Activated T-helper 1 cell treated with anti-CD3 and anti-CD28 coated beads, Interleukin-12 subunit alpha, Interleukin-12 subunit beta, Interleukin-2, Interleukin-4 antibody, amounts not matched to agents 30 ng/mL and 10 ng/mL and 1 ng/mL, durations not matched to agents 14 hours and 24 hours and 36 hours (primary cell): ENCODE results near the gene SPECC1L. TPM values are rescaled to one million over a fixed set of nuclear protein-coding genes. Genes with fewer than 3 reads are reported as not detected.

Experiments
- DNase-seq: peaks from one replicate; pipeline ENCODE4 v3.0.0; 2021; ENCODE audit warnings: low spot score
- H3K27ac Mint-ChIP-seq: one replicate; pipeline ENCODE4 v1.8.0; 2021; ENCODE audit warnings: mild to moderate bottlenecking, mixed read lengths
- H3K27me3 Mint-ChIP-seq: one replicate; pipeline ENCODE4 v1.8.0; 2022; ENCODE audit warnings: mild to moderate bottlenecking, moderate library complexity, mixed read lengths; ENCODE audit not compliant: insufficient read depth
- H3K36me3 Mint-ChIP-seq: one replicate; pipeline ENCODE4 v1.8.0; 2021; ENCODE audit warnings: low read depth, mixed read lengths
- H3K4me1 Mint-ChIP-seq: one replicate; pipeline ENCODE4 v1.8.0; 2021; ENCODE audit warnings: low read depth, mixed read lengths
- H3K4me3 Mint-ChIP-seq: one replicate; pipeline ENCODE4 v1.8.0; 2021; ENCODE audit warnings: mild to moderate bottlenecking, moderate library complexity, mixed read lengths
- H3K9me3 Mint-ChIP-seq: one replicate; pipeline ENCODE4 v1.8.0; 2021; ENCODE audit warnings: mixed read lengths
- intact Hi-C: fragments of 100-400 bp; cut with micrococcal nuclease; formaldehyde crosslinking; loops from one replicate; pipeline ENCODE4 v1.15.1; 2024
- total RNA-seq: library from RNA; stranded (reverse); gene quantifications from 2 replicates; pipeline ENCODE4 v1.2.3, GENCODE V29; 2022

SPECC1L gene
- total RNA-seq, 1 donor from 2014 or later = 40.3 TPM

DNA sequence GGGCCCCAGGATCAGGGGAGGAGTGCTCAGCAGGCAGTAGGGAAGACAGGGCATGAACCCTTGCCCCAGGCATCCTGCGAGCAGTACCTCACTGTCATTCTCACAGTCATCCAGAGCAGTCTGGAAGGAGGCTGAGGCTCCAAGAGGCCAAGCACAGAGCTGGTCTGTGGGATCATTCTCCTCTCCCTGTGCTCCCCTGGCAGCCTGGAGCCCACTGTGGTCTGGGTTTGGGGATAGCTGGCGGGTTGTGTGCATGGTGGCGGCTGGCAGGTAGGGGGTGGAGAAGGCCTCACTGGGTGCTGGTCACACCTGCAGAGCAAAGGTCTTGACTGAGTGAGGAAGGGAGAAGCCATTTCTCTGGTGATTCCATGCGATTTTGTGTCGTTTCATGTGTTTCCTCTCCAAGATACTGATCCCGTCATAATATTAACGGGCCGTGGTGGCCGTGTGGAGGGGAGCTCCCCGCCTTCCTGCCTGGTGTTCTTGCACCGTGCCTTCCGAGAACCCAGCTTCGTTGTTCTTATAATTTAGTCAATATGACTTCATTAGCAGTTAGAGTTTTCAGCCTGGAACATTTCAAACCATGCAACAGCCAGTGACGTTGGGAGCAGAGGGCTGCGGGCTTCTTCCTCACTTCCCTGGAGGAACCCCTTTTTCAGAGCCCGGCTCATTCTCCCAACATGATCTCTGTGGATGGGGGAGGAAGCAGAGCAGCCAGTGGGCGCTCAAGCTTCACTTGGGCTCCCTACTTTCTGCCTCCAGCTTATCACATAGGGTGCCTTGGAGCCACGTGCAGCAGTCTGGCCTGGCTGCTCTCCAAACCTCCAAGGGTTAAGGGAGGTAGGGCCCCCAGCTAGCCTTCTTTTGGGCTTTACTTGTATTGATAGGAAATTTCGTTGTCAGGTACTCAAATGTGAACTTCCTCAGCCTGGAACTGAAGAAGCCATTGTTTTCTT, 136.0 kb downstream of the SPECC1L start:
- DNase-seq = no peak
- H3K27ac Mint-ChIP-seq = peak overlapping the region; percentile 47
- H3K36me3 Mint-ChIP-seq = peaks cover 10% of the 10 kb centered on the region
- peaks cover 45% of the 10 kb centered on the region for H3K4me1 Mint-ChIP-seq
- no peaks in the 10 kb centered on the region for H3K27me3 Mint-ChIP-seq
- no peak overlapping the region for H3K4me3 Mint-ChIP-seq
- intact Hi-C loops = no loop called here
- no peaks in the 10 kb centered on the region for H3K9me3 Mint-ChIP-seq

DNA sequence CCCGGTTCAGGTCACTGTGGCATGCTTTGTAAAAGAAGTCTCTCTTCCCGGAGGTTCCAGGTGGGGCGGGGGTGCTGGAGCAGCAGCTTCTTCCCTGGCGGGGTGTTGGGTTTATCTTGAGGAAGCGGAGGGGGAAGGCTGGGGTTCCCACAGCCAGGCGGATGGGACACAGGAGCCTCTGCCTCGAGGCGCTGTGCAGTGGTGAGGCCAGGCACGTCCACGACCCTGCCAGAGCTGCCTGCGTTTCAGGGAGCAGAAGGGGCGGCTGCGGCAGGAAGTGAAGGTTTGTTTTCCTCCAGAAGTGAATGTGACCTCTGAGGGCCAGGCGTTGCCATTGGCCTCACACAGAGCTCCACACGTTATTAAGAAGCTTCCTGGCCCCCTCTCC, 136.6 kb downstream of the SPECC1L start:
- intact Hi-C loops = no loop called here
- Mint-ChIP-seq H3K27ac (peak overlapping the region; percentile 47), H3K36me3 (peaks cover 8% of the 10 kb centered on the region), H3K4me3 (no peak overlapping the region), H3K4me1 (peaks cover 40% of the 10 kb centered on the region), H3K27me3 (no peaks in the 10 kb centered on the region), H3K9me3 (no peaks in the 10 kb centered on the region)
- no peak for DNase-seq

DNA sequence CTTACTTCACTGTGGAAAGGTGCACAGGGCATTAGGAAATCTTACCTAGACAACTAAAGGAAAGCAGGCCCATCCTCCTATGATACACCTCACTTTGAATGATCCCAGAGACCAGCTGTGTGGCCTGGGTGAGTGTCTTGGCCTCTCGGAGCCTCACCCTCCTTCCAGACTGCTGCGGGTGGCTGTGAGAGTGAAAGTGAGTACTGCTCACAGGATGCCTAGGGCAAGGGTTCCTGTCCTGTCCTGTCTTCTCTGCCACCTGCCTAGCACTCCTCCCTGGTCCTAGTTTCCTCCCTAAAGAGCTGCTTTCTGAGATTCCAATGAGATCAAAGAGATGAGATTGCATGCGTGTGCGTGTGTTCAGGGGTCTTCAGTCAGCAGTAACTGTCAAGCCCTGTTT, 137.3 kb downstream of the SPECC1L start:
- Mint-ChIP-seq H3K4me3 (no peak overlapping the region), H3K27me3 (no peaks in the 10 kb centered on the region), H3K4me1 (peaks cover 34% of the 10 kb centered on the region), H3K9me3 (no peaks in the 10 kb centered on the region), H3K36me3 (peaks cover 7% of the 10 kb centered on the region), H3K27ac (peak overlapping the region; percentile 15)
- intact Hi-C loops = no loop called here
- no peak for DNase-seq

DNA sequence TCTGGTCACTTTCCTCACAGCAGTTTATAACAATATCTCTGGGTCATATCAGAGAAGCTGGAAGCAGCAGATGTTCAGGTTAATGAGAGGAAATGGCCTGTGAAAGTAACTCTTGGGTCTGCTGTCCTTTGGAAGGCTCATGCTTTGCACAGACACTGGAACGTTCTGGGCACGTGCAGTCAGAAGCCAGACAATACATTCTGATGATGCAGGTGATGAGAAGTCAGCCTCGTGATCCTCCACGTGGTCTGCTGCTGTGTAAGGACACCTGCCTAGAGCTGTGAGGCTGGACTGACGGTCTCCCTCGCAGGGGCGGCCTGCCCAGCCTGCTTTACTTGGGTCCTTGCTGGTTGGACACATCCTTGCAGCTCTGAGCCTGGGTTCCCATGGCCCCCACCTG, 138.0 kb downstream of the SPECC1L start:
- Mint-ChIP-seq H3K9me3 (no peaks in the 10 kb centered on the region), H3K4me1 (peaks cover 29% of the 10 kb centered on the region), H3K36me3 (peaks cover 5% of the 10 kb centered on the region), H3K27ac (no peak overlapping the region), H3K4me3 (no peak overlapping the region), H3K27me3 (no peaks in the 10 kb centered on the region)
- DNase-seq = no peak
- intact Hi-C loops = no loop called here

DNA sequence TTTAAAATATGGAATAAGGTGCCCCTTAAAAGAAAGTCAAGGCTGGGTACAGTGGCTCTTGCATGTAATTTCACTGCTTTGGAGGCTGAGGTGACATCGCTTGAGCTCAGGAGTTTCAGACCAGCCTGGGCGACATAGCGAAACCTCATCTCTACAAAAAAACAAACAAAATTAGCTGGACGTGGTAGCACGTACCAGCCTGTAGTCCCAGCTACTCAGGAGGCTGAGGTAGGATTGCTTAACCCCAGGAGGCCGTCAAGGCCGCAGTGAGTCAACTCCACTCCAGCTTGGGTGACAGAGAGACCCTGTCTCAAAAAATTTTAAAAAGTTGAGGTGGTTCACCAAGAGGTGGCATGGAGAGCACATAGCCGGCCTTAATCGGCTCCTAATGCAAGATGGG, 139.1 kb downstream of the SPECC1L start:
- H3K4me1 Mint-ChIP-seq = peaks cover 27% of the 10 kb centered on the region
- H3K36me3 Mint-ChIP-seq = peaks cover 2% of the 10 kb centered on the region
- no peaks in the 10 kb centered on the region for H3K9me3 Mint-ChIP-seq
- no peak for DNase-seq
- no peak overlapping the region for H3K4me3 Mint-ChIP-seq
- no peak overlapping the region for H3K27ac Mint-ChIP-seq
- intact Hi-C loops = no loop called here
- H3K27me3 Mint-ChIP-seq = no peaks in the 10 kb centered on the region

DNA sequence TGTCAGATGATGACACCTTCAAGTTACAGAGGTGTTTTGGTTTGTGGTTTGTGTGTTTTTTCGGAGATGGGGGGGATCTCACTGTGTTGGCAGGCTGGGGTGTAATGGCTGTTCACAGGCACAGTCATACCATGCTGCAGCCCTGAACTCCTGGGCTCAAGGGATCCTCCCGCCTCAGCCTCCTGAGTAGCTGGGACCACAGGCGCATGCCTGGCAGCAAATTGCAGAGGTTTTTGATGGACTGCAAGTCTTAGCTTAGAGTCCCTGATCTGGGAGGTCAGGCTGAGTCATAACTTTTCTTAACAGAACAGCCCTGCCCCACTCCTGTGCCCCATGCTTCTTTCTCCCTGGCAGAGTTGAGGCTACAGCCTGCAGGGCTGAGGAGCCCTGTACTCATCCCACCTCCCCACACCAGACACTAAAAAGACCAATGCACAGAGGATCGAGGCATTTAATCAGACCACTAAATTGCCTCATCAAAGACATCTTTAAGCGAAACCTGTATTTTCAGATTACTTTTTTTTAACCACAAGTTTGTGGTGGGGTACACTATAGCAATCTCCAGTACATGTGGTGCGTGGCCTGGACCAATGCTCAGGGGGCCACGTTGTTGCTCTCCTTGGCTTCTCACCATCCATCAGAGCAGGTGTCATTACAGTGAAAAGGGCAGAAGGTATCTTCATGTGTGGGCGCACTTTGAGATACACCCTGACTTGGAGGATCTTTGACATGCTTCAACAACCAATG, 139.7 kb downstream of the SPECC1L start:
- no peak for DNase-seq
- Mint-ChIP-seq H3K4me3 (no peak overlapping the region), H3K9me3 (no peaks in the 10 kb centered on the region), H3K27me3 (no peaks in the 10 kb centered on the region), H3K4me1 (peaks cover 27% of the 10 kb centered on the region), H3K27ac (peak overlapping the region; percentile 77), H3K36me3 (peaks cover 2% of the 10 kb centered on the region)
- intact Hi-C loops = no loop called here

DNA sequence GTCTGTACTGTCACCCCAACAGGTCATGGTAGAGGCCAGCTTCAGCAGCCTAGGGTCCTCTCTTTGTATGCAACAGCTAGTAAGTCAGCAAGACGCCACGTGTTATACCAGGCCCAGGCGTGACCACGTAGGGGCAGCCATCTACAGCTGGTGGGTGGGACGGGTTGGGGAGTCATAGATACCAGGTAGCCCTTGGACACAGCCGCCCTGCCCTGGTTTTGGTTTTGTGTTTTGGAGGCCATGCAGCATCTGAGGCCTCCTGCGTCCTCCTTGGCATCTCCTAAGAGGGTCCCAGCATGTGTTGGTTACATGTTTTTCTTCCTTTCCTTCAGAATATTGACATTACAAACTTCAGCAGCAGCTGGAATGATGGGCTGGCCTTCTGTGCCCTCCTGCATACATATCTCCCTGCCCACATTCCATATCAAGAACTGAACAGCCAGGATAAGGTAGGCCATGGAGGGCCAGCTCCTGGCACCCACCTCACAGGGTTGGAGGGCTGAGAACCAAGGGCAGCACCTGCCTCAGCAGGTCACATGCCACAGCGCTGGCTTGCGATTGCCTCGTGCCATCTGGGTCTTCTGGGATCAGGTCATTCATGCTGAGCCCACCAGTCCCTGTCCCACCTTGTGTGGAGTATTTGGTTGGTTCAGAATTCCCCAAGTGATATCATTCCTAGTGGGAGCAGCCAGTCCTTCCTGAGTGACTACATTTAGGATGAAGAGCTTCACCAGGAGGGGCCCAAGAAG, 140.8 kb downstream of the SPECC1L start:
- H3K36me3 Mint-ChIP-seq = peaks cover 2% of the 10 kb centered on the region
- DNase-seq = no peak
- H3K27ac Mint-ChIP-seq = no peak overlapping the region
- H3K4me1 Mint-ChIP-seq = peaks cover 26% of the 10 kb centered on the region
- H3K9me3 Mint-ChIP-seq = no peaks in the 10 kb centered on the region
- intact Hi-C loops = no loop called here
- no peak overlapping the region for H3K4me3 Mint-ChIP-seq
- H3K27me3 Mint-ChIP-seq = no peaks in the 10 kb centered on the region

DNA sequence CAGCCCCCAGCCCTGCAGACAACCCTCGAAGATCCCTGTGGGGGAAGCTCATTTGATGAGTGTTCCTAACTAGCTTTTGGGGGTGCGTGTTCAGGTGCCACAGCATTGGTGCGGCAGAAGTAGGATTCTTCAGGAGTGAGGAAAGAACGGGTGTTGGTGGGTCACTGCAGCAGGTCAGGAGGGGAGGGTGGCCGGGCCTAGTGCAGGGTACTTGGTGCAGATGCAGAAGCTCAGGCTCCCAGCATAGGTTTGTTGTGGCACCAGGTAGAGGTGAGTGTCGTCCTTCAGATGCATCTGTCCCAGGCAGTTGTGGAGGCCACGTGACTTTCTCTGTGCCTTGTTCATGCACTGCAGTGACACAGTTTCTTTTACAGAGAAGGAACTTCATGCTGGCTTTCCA, 141.6 kb downstream of the SPECC1L start:
- no peak for DNase-seq
- Mint-ChIP-seq H3K27ac (no peak overlapping the region), H3K9me3 (no peaks in the 10 kb centered on the region), H3K4me3 (no peak overlapping the region), H3K27me3 (no peaks in the 10 kb centered on the region), H3K4me1 (peaks cover 17% of the 10 kb centered on the region), H3K36me3 (peaks cover 2% of the 10 kb centered on the region)
- intact Hi-C loops = no loop called here

DNA sequence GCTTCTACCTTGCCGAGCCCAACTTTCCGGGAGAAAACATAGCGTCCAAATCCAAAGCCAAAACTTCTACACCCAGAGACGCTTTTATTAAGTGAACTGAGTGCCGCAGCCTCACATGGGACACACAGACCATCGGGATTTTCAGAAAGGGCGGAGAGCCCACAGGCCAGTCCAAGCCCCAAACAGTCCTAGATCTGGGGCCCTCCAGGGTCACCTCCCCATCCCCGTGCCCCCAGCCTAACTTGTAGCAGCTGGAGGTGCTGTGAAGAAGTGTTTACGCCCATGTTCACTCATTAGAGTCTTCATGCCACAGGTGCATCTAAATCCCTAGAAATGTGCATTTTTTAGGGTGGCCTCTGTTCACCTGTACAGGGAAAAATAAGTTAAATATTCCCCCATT, 142.6 kb downstream of the SPECC1L start:
- Mint-ChIP-seq H3K27me3 (no peaks in the 10 kb centered on the region), H3K36me3 (peaks cover 2% of the 10 kb centered on the region), H3K4me1 (peaks cover 7% of the 10 kb centered on the region), H3K4me3 (no peak overlapping the region), H3K27ac (no peak overlapping the region), H3K9me3 (no peaks in the 10 kb centered on the region)
- no peak for DNase-seq
- intact Hi-C loops = no loop called here

DNA sequence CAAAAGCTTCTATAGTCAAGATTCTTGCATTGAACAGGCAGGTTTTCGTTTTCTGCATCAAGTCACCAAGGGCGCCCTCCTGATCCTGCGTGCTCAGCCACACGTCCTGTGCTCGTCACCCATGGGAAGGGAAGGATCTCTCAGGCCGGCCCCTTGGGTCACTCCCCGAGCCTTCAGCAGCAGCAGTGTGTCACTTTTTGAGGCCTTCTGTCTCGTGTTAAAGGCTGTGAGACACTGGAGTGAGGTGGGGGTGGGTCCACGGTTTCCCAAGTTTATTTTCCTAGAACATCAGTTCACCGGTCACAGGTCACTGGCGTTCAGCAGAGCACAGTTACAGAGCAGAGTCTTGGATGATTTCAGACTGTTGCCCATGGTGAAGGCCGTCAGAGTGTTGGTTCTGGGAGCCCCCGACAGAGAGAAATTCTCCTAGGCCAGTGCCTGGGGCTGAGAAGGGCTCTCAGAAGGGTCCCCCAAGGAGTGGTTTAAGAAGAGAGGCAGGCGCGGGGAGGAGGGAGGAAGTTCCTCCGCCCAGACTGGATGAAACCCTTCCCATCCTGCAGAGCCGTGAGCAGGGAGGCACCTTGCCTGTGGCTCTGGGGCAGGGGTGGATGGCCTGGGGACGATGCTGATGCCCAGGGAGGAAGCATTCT, 143.2 kb downstream of the SPECC1L start:
- no peaks in the 10 kb centered on the region for H3K27me3 Mint-ChIP-seq
- no peak for DNase-seq
- no peak overlapping the region for H3K27ac Mint-ChIP-seq
- peaks cover 2% of the 10 kb centered on the region for H3K36me3 Mint-ChIP-seq
- H3K4me1 Mint-ChIP-seq = peaks cover 7% of the 10 kb centered on the region
- H3K4me3 Mint-ChIP-seq = no peak overlapping the region
- intact Hi-C loops = no loop called here
- H3K9me3 Mint-ChIP-seq = no peaks in the 10 kb centered on the region

DNA sequence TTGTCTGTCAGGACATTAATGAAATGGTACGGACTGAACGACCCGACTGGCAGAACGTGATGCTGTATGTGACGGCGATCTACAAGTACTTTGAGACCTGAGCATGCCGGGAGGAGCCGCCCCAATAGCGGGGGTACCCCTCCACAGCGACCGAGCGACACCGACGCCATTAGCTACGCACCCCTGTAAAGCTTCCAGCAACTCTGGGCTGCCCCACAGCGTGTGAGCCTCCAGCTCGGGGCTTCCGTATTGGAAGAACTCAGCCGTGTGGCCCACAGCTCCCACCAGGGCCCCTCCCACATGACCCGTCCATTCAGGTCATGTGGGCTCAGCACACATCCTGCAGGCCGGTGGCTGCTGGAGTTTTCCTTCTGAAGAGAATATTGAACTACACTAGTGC, 143.9 kb downstream of the SPECC1L start:
- Mint-ChIP-seq H3K9me3 (no peaks in the 10 kb centered on the region), H3K4me1 (peaks cover 7% of the 10 kb centered on the region), H3K27me3 (no peaks in the 10 kb centered on the region), H3K27ac (no peak overlapping the region), H3K4me3 (no peak overlapping the region), H3K36me3 (peaks cover 2% of the 10 kb centered on the region)
- intact Hi-C loops = no loop called here
- no peak for DNase-seq
